H9 (cell line): ENCODE measurements around the gene IFIT1B. TPM values are rescaled to one million over a fixed set of nuclear protein-coding genes. Genes with fewer than 3 reads are reported as not detected.

Source experiments
- DNase-seq: peaks from one replicate; pipeline ENCODE4 v3.0.0-alpha.2; 2017
- H2AFZ ChIP-seq: one replicate; pipeline ENCODE4 v1.6.1; 2013; ENCODE audit warnings: mild to moderate bottlenecking, low read length, control low read depth, moderate library complexity
- H2AK5ac ChIP-seq: 2 replicates; pipeline ENCODE4 v1.6.1; 2013; ENCODE audit warnings: low read length, control low read depth, mixed read lengths; ENCODE audit not compliant: insufficient read length
- H2BK120ac ChIP-seq: one replicate; pipeline ENCODE4 v1.6.1; 2013; ENCODE audit warnings: low read depth, mild to moderate bottlenecking, low read length, control low read depth, inconsistent platforms; ENCODE audit not compliant: poor library complexity, severe bottlenecking
- H2BK12ac ChIP-seq: 2 replicates; pipeline ENCODE4 v1.6.1; 2013; ENCODE audit warnings: low read length, control low read depth, mixed read lengths, low read depth; ENCODE audit not compliant: insufficient read length
- H2BK15ac ChIP-seq: 2 replicates; pipeline ENCODE4 v1.6.1; 2013; ENCODE audit warnings: low read depth, low read length, control low read depth
- H2BK20ac ChIP-seq: one replicate; pipeline ENCODE4 v1.6.1; 2013; ENCODE audit warnings: low read depth, mild to moderate bottlenecking, low read length, control low read depth, inconsistent platforms; ENCODE audit not compliant: poor library complexity, severe bottlenecking
- H2BK5ac ChIP-seq: 2 replicates; pipeline ENCODE4 v1.6.1; 2013; ENCODE audit warnings: low read length, control low read depth, mixed read lengths; ENCODE audit not compliant: insufficient read length
- H3K14ac ChIP-seq: 2 replicates; pipeline ENCODE4 v1.6.1; 2013; ENCODE audit warnings: low read length, control low read depth; ENCODE audit not compliant: insufficient read depth
- H3K18ac ChIP-seq: 2 replicates; pipeline ENCODE4 v1.6.1; 2013; ENCODE audit warnings: low read depth, mild to moderate bottlenecking, mixed read lengths, low read length, control low read depth; ENCODE audit not compliant: insufficient read length
- H3K23ac ChIP-seq: 2 replicates; pipeline ENCODE4 v1.6.1; 2013; ENCODE audit warnings: low read length, control low read depth, mixed read lengths, low read depth; ENCODE audit not compliant: insufficient read length
- H3K23me2 ChIP-seq: 2 replicates; pipeline ENCODE4 v1.6.1; 2013; ENCODE audit warnings: low read depth, mild to moderate bottlenecking, mixed read lengths, low read length, control low read depth; ENCODE audit not compliant: insufficient read length, poor library complexity, severe bottlenecking
- H3K27ac ChIP-seq: 2 replicates; pipeline ENCODE4 v1.5.1; 2013; ENCODE audit warnings: low read length, control low read depth, mixed read lengths, low read depth; ENCODE audit not compliant: insufficient read length
- H3K27me3 ChIP-seq: 2 replicates; pipeline ENCODE4 v1.6.1; 2013; ENCODE audit warnings: low read length, control low read depth, inconsistent platforms; ENCODE audit not compliant: insufficient read depth
- H3K4ac ChIP-seq: 2 replicates; pipeline ENCODE4 v1.6.1; 2013; ENCODE audit warnings: low read depth, mild to moderate bottlenecking, control low read depth, inconsistent platforms, low read length, moderate library complexity
- H3K4me1 ChIP-seq: 2 replicates; pipeline ENCODE4 v1.6.1; 2013; ENCODE audit warnings: low read length, control low read depth, inconsistent platforms; ENCODE audit not compliant: insufficient read depth
- H3K4me2 ChIP-seq: 2 replicates; pipeline ENCODE4 v1.6.1; 2013; ENCODE audit warnings: low read length, control low read depth, mixed read lengths; ENCODE audit not compliant: insufficient read length, insufficient read depth
- H3K56ac ChIP-seq: 2 replicates; pipeline ENCODE4 v1.6.1; 2013; ENCODE audit warnings: low read depth, mild to moderate bottlenecking, mixed read lengths, low read length, control low read depth; ENCODE audit not compliant: insufficient read length
- H3K79me1 ChIP-seq: 2 replicates; pipeline ENCODE4 v1.6.1; 2013; ENCODE audit warnings: low read depth, mild to moderate bottlenecking, moderate library complexity, low read length, control low read depth, inconsistent platforms; ENCODE audit not compliant: insufficient read depth, poor library complexity, severe bottlenecking
- H3K79me2 ChIP-seq: 2 replicates; pipeline ENCODE4 v1.6.1; 2013; ENCODE audit warnings: low read length, control low read depth, inconsistent platforms; ENCODE audit not compliant: insufficient read depth
- H3K9ac ChIP-seq: 2 replicates; pipeline ENCODE4 v1.6.1; 2013; ENCODE audit warnings: low read length, control low read depth, mixed read lengths; ENCODE audit not compliant: insufficient read length; ENCODE audit errors: extremely low read depth
- H3K9me3 ChIP-seq: one replicate; pipeline ENCODE4 v1.6.1; 2013; ENCODE audit warnings: low read depth, low read length, inconsistent platforms; ENCODE audit not compliant: control insufficient read depth
- H3T11ph ChIP-seq: one replicate; pipeline ENCODE4 v1.6.1; 2013; ENCODE audit warnings: mild to moderate bottlenecking, low read length, control low read depth, inconsistent platforms
- H4K20me1 ChIP-seq: one replicate; pipeline ENCODE4 v1.6.1; 2013; ENCODE audit not compliant: control insufficient read depth, insufficient read length, insufficient read depth
- H4K5ac ChIP-seq: 2 replicates; pipeline ENCODE4 v1.6.1; 2013; ENCODE audit warnings: low read depth, mild to moderate bottlenecking, mixed read lengths, low read length, control low read depth; ENCODE audit not compliant: insufficient read length
- H4K8ac ChIP-seq: replicated peaks from 2 replicates; pipeline ENCODE4 v1.6.1; 2013; ENCODE audit warnings: low read length, control low read depth, mixed read lengths, low read depth; ENCODE audit not compliant: insufficient read length
- H4K91ac ChIP-seq: 2 replicates; pipeline ENCODE4 v1.6.1; 2013; ENCODE audit warnings: low read depth, mild to moderate bottlenecking, moderate library complexity, mixed read lengths, low read length, control low read depth; ENCODE audit not compliant: insufficient read length
- H3K27ac Mint-ChIP-seq, 3 experiments: 2 replicates in 2 of 3; 3 replicates in 1 of 3; pipeline ENCODE4 v1.8.0; 2020 to 2021; ENCODE audit warnings: mixed read lengths in 3 of 3, mild to moderate bottlenecking in 1 of 3, moderate library complexity in 1 of 3
- H3K27me3 Mint-ChIP-seq: 2 replicates; pipeline ENCODE4 v1.8.0; 2021; ENCODE audit warnings: low read depth, mild to moderate bottlenecking, moderate library complexity, mixed read lengths
- H3K36me3 Mint-ChIP-seq, 3 experiments: 2 replicates in 2 of 3; 3 replicates in 1 of 3; pipeline ENCODE4 v1.8.0; 2020 to 2021; ENCODE audit warnings: low read depth in 3 of 3, mixed read lengths in 3 of 3; ENCODE audit not compliant: insufficient read depth in 1 of 3
- H3K4me1 Mint-ChIP-seq, 2 experiments: 2 replicates each; pipeline ENCODE4 v1.8.0; 2020; ENCODE audit warnings: mixed read lengths in 2 of 2
- H3K4me3 Mint-ChIP-seq, 2 experiments: 2 replicates in 1 of 2; 3 replicates in 1 of 2; pipeline ENCODE4 v1.8.0; 2020 to 2021; ENCODE audit warnings: mild to moderate bottlenecking in 2 of 2, mixed read lengths in 2 of 2, moderate library complexity in 1 of 2
- H3K9me3 Mint-ChIP-seq, 2 experiments: 2 replicates in 1 of 2; 3 replicates in 1 of 2; pipeline ENCODE4 v1.8.0; 2020; ENCODE audit warnings: mild to moderate bottlenecking in 2 of 2, mixed read lengths in 2 of 2, moderate library complexity in 1 of 2
- WGBS: extraction: QIAGEN DNeasy Blood & Tissue Kit; methylation state at CpG from one replicate; pipeline ENCODE4 v1.1.7; 2013; ENCODE audit warnings: missing lambda C conversion rate, low lambda C conversion rate, mixed read lengths; ENCODE audit not compliant: insufficient read length; ENCODE audit errors: extremely low coverage; 5-methylcytosine and 5-hydroxymethylcytosine counted together
- total RNA-seq: library from RNA; stranded (reverse); gene quantifications from 2 replicates; pipeline ENCODE4 v1.2.1, GENCODE V29; 2021
- TF ChIP-seq, protein P1 (sequence below): fragments of 200-600 bp; sonication (generic); conservative IDR thresholded peaks from 3 replicates; pipeline ENCODE4 v1.8.0; 2021; ENCODE audit warnings: antibody characterized with exemption, mild to moderate bottlenecking

The IFIT1B gene
- total RNA-seq, 1 experiment from 2014 or later, result not detected

DNA sequence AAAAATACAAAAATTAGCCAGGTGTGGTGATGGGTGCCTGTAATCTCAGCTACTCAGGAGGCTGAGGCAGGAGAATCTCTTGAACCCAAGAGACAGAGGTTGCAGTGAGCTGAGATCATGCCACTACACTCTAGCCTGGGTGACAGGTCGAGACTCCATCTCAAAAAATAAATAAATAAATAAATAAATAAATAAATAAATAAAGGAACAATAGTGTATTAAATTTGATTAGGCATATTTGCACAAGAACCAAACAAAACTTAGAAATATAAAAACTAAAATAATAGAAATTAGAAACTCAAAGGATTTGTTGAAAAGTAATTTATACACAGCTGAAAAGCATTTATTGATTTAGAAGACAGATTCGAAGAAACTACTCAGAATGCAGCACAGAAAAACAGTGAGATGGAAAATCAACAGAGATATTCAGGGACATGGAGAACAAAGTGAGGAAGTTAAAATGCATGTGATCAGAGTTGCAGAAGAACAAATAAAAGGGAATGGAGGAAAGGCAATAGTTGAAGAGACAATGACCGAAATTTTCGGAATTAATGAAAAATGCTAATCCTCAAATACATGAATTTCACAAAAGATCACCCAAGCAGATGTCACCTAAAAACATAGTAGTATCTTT lies 32.4 kb upstream of the IFIT1B start:
- TF ChIP-seq, protein P1, sequence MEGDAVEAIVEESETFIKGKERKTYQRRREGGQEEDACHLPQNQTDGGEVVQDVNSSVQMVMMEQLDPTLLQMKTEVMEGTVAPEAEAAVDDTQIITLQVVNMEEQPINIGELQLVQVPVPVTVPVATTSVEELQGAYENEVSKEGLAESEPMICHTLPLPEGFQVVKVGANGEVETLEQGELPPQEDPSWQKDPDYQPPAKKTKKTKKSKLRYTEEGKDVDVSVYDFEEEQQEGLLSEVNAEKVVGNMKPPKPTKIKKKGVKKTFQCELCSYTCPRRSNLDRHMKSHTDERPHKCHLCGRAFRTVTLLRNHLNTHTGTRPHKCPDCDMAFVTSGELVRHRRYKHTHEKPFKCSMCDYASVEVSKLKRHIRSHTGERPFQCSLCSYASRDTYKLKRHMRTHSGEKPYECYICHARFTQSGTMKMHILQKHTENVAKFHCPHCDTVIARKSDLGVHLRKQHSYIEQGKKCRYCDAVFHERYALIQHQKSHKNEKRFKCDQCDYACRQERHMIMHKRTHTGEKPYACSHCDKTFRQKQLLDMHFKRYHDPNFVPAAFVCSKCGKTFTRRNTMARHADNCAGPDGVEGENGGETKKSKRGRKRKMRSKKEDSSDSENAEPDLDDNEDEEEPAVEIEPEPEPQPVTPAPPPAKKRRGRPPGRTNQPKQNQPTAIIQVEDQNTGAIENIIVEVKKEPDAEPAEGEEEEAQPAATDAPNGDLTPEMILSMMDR, result no peak
- no peak overlapping the region for H3K14ac ChIP-seq
- Mint-ChIP-seq H3K27me3 (no peaks in the 10 kb centered on the region), H3K36me3 (no peaks in the 10 kb centered on the region; a peak in 1 of 7 replicates), H3K9me3 (no peaks in the 10 kb centered on the region), H3K27ac (peak overlapping the region in 2 of 3 experiments; percentile 22 to 97; a peak in 4 of 7 replicates), H3K4me3 (no peak overlapping the region), H3K4me1 (peaks cover 63% of the 10 kb centered on the region in 2 experiments)
- no peak overlapping the region for H3K27ac ChIP-seq
- H2BK5ac ChIP-seq, result no peak overlapping the region
- H3K79me1 ChIP-seq, result no peaks in the 10 kb centered on the region
- H4K20me1 ChIP-seq, result no peaks in the 10 kb centered on the region
- no peak overlapping the region for H3K9ac ChIP-seq
- no peaks in the 10 kb centered on the region for H3K23me2 ChIP-seq
- H2BK20ac ChIP-seq, result no peak overlapping the region
- WGBS, result no CpG with 5 or more reads among the region's 4 CpGs
- H2AFZ ChIP-seq, result no peak overlapping the region
- H3K27me3 ChIP-seq, result no peaks in the 10 kb centered on the region
- no peak overlapping the region for H3K4me2 ChIP-seq
- no peak overlapping the region for H2BK15ac ChIP-seq
- H3K4ac ChIP-seq, result no peak overlapping the region
- H3K23ac ChIP-seq, result no peak overlapping the region
- H2AK5ac ChIP-seq, result no peak overlapping the region
- H3K4me1 ChIP-seq, result peaks cover 21% of the 10 kb centered on the region
- no peak overlapping the region for H4K8ac ChIP-seq
- H2BK12ac ChIP-seq, result no peak overlapping the region
- no peak overlapping the region for H4K91ac ChIP-seq
- DNase-seq, result no peak
- H3K18ac ChIP-seq, result no peak overlapping the region
- no peaks in the 10 kb centered on the region for H3K9me3 ChIP-seq
- no peak overlapping the region for H3T11ph ChIP-seq
- no peak overlapping the region for H3K56ac ChIP-seq
- H3K79me2 ChIP-seq, result no peaks in the 10 kb centered on the region
- H4K5ac ChIP-seq, result no peak overlapping the region
- no peak overlapping the region for H2BK120ac ChIP-seq
